ENCODE measurements around the gene MAD2L1BP. TPM values are rescaled to one million over a fixed set of nuclear protein-coding genes. Genes with fewer than 3 reads are reported as not detected.

Gene MAD2L1BP
- 30.9 and 37.6 TPM in 2 replicates for total RNA-seq

GRCh38 chr6:43635387-43636307 lies at the start of gene MAD2L1BP:
Gene MAD2L1BP, plus strand, starts transcription at chr6:43635840. Its CDS starts 36 bp downstream, at chr6:43635876.

GRCh38 chr6:43629104-43629504 lies 6.5 kb upstream of the MAD2L1BP start, which contains the start of gene GTPBP2:
Gene GTPBP2, minus strand, starts transcription at chr6:43629264. Its CDS starts 102 bp downstream, at chr6:43629162.

GRCh38 chr6:43644940-43645612 lies 9.4 kb downstream of the MAD2L1BP start, which contains the start of gene RSPH9:
Gene RSPH9, plus strand, starts transcription at chr6:43645036. Its CDS starts 63 bp downstream, at chr6:43645099.

GRCh38 chr6:43687437-43688347 lies 52.1 kb downstream of the MAD2L1BP start, which contains the start of gene MRPS18A:
Gene MRPS18A, minus strand, starts transcription at chr6:43687791. Its CDS starts 12 bp downstream, at chr6:43687779.

Other genes starting within 250 kb of the MAD2L1BP start
- gene ABCC10, start 208.3 kb upstream of the MAD2L1BP start, total RNA-seq = 21.7 and 22.8 TPM in 2 replicates
- gene DLK2, start 180.3 kb upstream of the MAD2L1BP start, total RNA-seq = 0.22 and 0.27 TPM in 2 replicates
- gene TJAP1, start 158.3 kb upstream of the MAD2L1BP start, total RNA-seq = 12.6 and 15.6 TPM in 2 replicates
- gene LRRC73, start 125.5 kb upstream of the MAD2L1BP start, total RNA-seq = 0.27 TPM in 1 of 2 replicates, not detected in the other
- 76.7 and 83.6 TPM in 2 replicates for gene YIPF3, start 118.9 kb upstream of the MAD2L1BP start, total RNA-seq
- 40.2 and 41.1 TPM in 2 replicates for gene POLR1C, start 118.8 kb upstream of the MAD2L1BP start, total RNA-seq
- 55.5 and 56.4 TPM in 2 replicates for gene XPO5, start 59.8 kb upstream of the MAD2L1BP start, total RNA-seq
- gene POLH, start 59.7 kb upstream of the MAD2L1BP start, total RNA-seq = 41.5 and 42.6 TPM in 2 replicates
- 45.5 and 49.5 TPM in 2 replicates for gene GTPBP2, start 6.6 kb upstream of the MAD2L1BP start, total RNA-seq
- 0.14 and 0.27 TPM in 2 replicates for gene RSPH9, start 9.2 kb downstream of the MAD2L1BP start, total RNA-seq
- gene MRPS18A, start 52.0 kb downstream of the MAD2L1BP start, total RNA-seq = 34.0 and 36.7 TPM in 2 replicates
- 12.8 and 16.4 TPM in 2 replicates for gene VEGFA, start 134.4 kb downstream of the MAD2L1BP start, total RNA-seq

Data from thoracic aorta endothelial cell (primary cell).